Measurements from ENCODE around the gene S100A3.
"Not testable (repeated sequence)": the region's sequence is repeated elsewhere in the genome, so short reads cannot be mapped to it uniquely, and the experiment has no call there.

The S100A3 gene, protein sequence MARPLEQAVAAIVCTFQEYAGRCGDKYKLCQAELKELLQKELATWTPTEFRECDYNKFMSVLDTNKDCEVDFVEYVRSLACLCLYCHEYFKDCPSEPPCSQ

GRCh38 chr1:153548722-153549688, at the start of gene S100A3:
S100A3 (minus strand) TSS chr1:153549258; CDS start chr1:153548485, 773 bp downstream.
- DNase-seq (ENCODE audit: low spot score), result peak; percentile 79

DNA sequence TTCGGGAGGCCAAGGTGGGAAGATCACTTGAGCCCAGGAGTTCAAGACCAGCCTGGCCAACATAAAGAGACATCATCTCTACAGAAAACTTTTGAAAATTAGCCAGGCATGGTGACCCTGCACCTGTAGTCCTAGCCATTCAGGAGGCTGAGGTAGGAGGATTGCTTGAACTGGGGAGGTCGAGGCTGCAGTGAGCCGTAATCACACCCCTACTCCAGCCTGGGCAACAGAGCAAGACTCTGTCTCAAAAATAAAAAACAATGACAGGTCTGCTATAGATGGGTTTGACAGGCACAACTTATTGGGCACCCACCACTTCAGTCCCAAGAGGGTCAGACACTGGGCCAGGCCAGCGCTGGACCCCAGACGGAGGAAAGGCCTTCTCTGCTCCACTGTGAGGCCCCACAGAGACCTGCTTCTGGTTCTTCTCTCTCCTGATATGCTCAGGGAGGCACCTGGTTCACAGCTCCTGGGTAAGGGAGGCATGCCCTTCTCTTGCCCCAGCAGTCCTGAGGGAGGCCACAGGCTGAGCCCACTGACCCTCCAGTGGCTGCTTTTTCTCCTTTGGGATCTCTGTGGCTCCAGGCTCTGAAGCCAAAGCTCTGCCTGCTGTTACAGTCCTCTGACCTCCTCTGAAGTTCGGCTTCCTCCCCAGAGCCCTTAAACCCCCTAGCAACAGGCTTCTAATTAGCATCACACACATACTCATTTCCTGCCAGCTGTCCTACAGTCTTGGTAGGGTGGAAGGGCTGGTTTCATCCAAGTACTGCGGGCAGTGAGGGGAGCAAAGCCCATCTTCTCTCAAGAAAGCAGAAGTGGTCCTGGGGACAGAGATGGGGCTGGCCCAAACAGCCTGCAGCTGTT, 49.5 kb upstream of the S100A3 start:
- no peak for DNase-seq (ENCODE audit: low spot score)

GRCh38 chr1:153597206-153597605, 48.1 kb upstream of the S100A3 start:
- DNase-seq (ENCODE audit: low spot score), result peak; percentile 52

DNA sequence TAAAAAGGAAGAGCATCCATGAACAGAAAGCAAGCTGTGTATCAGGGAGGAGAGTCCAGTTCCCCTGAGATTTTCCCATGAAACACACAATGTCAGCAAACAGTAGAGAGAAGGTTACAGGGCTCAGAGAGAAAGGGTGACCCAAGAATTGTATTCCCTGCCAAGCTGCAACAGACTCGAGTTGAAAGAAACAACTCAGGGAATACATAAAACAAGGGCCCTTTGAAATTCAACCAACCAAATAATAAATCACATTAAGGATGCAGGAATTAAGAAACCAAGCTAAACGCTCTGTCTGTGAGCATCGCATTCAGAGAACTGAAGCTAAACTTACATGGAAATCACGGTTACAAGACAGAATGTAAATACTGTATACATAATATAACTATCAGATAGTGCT, 43.7 kb upstream of the S100A3 start:
- DNase-seq (ENCODE audit: low spot score), result no peak

DNA sequence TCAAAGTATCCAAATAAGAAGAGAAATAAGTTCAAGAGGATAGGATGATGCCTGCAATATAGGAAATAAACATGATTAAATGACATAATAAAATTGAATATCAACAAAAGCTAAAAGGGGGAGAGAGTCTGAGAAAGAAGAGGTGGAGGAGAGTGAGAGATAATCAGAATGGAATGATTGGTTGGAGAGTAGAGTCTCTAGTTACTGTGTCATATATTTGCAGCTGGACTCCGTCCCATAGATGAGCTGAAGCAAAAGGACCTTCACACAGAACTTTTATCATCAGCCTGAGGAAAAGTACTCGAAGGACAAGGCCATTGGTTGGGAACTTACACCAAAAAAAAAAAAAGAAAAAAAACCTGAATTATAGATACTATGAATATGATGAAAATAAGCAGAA, 39.4 kb upstream of the S100A3 start:
- DNase-seq (ENCODE audit: low spot score), result no peak

- not testable (repeated sequence) for DNase-seq (ENCODE audit: low spot score)
Observed at GRCh38 chr1:153588033-153588432, 39.0 kb upstream of the S100A3 start.

GRCh38 chr1:153587314-153587713, 38.3 kb upstream of the S100A3 start:
- DNase-seq (ENCODE audit: low spot score), result no peak

DNA sequence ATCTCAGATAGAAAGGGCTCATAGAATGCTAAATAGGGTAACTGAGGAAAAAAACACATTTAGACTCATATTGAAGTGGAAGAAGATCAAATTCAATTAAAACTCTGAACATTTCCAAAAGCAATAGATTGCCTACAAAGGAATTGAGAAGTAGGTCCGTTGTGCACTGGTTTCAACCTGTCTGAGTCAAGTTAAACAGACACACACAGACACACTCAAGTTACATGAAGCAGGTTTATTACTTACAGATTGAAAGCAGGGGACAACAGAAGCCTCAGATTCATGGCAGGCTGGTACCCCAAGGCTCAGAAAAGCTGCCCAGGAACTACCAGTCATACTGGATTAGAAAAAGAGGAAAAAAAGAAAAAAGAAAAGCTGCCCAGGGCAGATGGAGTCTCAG, 37.3 kb upstream of the S100A3 start:
- no peak for DNase-seq (ENCODE audit: low spot score)

DNA sequence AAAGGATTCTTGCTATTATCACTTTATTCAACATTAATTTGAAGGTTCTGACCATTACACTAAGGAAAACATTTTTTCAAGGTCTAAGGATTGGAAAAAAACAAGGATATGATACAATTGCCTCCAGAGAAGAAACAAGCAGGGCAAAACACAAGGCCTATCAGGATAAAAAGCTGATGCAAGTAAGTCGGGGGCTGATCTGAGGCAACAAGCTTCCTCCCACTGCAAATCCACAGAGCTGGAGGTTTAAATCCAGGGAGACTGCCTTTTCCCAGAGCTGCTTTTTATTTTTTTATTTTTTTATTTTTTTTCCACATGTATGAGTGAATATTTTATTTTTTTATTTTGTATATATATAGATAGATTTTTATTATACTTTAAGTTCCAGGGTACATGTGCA, 35.9 kb upstream of the S100A3 start:
- DNase-seq (ENCODE audit: low spot score), result no peak

GRCh38 chr1:153583976-153584375, 34.9 kb upstream of the S100A3 start:
- no peak for DNase-seq (ENCODE audit: low spot score)

- not testable (repeated sequence) for DNase-seq (ENCODE audit: low spot score)
Observed at GRCh38 chr1:153583514-153583913, 34.5 kb upstream of the S100A3 start.

- not testable (repeated sequence) for DNase-seq (ENCODE audit: low spot score)
Observed at GRCh38 chr1:153582836-153583235, 33.8 kb upstream of the S100A3 start.

DNA sequence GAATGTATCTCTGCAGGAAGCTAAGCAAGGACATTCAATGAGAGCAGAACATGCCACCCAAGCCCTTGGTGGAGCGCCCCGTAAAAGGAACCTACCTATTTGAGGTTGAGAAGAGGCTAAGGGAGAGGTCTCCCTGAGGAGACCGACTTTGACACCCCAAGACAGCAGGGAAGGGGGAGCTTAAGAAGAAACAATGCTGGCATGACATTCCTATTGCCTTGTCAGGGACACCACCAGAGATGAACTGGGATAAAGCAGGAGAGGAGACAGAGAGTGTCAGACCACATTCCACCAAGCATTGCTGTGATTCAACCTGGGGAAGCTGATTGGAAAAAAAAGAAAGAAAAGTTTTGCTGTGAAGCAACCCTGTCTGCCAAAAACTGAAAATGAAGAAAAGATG, 29.9 kb upstream of the S100A3 start:
- no peak for DNase-seq (ENCODE audit: low spot score)

DNA sequence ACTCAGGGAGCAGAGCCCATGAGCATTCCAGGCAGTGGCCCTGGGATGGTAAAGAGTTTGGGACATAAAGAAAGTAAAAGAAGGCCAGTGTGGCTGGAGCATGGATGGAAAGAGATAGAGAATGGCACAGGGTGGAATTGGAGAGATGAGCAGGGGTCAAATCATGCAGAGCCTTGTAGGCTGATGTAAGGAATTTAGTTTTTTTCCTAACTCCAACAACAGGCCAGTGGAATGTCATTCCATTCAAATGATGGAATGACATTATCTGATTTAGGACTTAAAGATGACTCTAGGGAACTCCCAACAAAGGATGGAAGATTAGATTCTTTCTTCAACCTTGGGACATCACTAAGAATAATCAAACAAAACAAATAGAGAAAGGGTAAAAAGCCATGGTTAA, 29.4 kb upstream of the S100A3 start:
- no peak for DNase-seq (ENCODE audit: low spot score)

- no peak for DNase-seq (ENCODE audit: low spot score)
Observed at GRCh38 chr1:153577624-153578051, 28.6 kb upstream of the S100A3 start.

DNA sequence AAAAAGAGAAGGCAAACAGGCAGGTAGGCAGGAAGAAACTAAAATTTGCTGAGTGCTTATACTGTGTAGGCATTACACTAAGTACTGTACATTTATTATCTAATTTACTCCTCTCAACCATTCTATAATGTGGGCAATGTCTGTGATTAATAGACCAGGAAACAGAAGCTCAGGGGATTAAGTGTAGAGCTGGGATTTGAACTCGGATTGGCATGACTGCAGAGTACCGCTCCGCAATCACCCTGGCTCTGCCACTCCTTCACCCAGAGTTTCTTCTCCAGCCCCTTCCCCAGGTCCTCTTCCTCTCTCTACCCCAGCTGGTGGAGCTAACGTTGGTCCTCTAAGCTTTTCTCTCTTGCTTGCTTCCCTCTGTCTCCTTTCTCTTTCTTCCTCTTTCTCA, 28.1 kb upstream of the S100A3 start:
- DNase-seq (ENCODE audit: low spot score), result no peak

- DNase-seq (ENCODE audit: low spot score), result not testable (repeated sequence)
Observed at GRCh38 chr1:153575497-153575896, 26.4 kb upstream of the S100A3 start.

DNA sequence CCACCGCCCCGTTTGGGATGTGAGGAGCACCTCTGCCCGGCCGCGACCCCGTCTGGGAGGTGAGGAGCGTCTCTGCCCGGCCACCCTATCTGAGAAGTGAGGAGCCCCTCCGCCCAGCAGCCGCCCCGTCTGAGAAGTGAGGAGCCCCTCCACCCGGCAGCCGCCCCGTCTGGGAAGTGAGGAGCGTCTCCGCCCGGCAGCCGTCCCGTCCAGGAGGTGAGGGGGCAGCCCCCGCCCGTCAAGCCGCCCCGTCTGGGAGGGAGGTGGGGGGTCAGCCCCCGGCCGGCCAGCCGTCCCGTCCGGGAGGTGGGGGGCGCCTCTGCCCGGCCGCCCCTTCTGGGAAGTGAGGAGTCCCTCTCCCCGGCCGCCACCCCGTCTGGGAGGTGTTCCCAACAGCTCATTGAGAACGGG, 26.0 kb upstream of the S100A3 start:
- DNase-seq (ENCODE audit: low spot score), result not testable (repeated sequence)

DNA sequence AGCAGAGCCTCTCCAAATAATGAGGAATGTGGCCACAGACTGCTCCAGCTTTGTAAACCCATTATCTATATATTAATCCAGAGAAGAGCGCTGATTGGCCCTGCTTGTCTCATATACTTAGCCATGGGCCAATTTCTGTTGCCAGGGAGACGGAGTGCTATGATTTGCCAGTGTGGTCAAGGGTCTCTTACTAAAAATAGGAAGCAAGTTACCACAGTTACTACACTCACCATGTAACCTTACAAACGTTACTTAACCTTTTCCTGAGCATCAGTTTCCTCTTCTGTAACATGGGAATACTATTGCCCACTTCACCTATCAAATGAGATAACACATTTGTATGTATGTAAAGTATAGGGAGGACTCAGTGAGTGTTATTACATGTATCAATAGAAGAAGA, 24.3 kb upstream of the S100A3 start:
- DNase-seq (ENCODE audit: low spot score), result no peak

GRCh38 chr1:153572569-153573015, 23.5 kb upstream of the S100A3 start:
- peak; percentile 81 for DNase-seq (ENCODE audit: low spot score)

DNA sequence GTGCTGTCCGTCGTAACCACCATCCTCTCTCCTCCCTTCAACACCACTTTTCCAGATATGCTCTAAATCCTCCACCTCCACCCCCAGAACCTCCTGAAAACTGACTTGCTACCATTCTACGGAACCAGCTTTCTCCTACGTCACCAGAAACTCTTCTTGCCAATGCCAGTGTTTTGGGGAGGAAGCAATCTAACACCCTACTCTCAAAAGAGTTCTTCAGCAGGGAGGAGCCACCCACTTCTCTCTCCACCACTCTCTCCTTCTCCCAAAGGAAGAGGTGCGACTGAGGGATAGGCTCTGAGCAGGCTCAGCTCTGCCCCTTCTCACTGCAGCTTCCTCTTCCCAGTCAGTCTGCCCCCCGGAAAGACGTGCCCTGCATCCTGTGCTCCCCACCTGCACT, 22.6 kb upstream of the S100A3 start:
- DNase-seq (ENCODE audit: low spot score), result no peak

DNA sequence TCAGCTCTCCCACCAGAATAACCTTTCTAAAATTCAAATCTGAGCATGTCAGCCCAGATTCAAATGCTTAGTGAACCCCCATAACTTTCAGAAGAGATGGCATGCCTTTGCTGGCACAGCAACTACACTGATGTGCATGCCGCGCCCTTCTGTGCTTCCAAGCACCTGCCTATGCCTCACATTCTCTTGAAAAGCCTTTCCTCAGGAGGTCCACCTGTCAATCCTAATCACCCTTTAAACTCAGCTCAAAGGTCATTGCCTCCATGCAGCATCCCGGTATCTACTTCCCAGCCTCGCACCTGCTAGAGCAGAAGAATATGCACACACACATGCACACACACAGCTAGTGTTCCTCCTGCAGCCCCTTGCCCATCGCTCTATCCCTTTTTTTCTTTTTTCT, 21.8 kb upstream of the S100A3 start:
- DNase-seq (ENCODE audit: low spot score), result no peak

Data from LoVo (cell line).